H1 (cell line): ENCODE data around the gene HADHB. TPM values are rescaled to one million over a fixed set of nuclear protein-coding genes. Genes with fewer than 3 reads are reported as not detected.

Source experiments
- CTCF ChIA-PET: fragments of 300-600 bp; sonication (Branson Sonifier 250); formaldehyde crosslinking; loops from one replicate; lab custom pipeline; 2021; ENCODE audit not compliant: partially characterized antibody; lab: Charles Lee
- POLR2A ChIA-PET: fragments of 300-600 bp; sonication (Branson Sonifier 250); formaldehyde crosslinking; loops from one replicate; lab custom pipeline; 2021; ENCODE audit warnings: inconsistent platforms; ENCODE audit not compliant: partially characterized antibody; lab: Charles Lee
- DNase-seq, 2 experiments: peaks; one replicate each; pipeline versions ENCODE4 v3.0.0 to v3.0.0-alpha.2; 2010 to 2022; ENCODE audit warnings: low spot score in 2 of 2, low read depth in 1 of 2, mixed read lengths in 1 of 2
- FAIRE-seq: peaks from 2 replicates; lab custom pipeline; 2011; peaks lifted over from hg19 to GRCh38; lab: Jason Lieb, UNC
- H2AFZ ChIP-seq: 2 replicates; pipeline ENCODE4 v1.8.1; 2012; ENCODE audit warnings: low read length, inconsistent platforms
- H2AK5ac ChIP-seq: 2 replicates; pipeline ENCODE4 v1.6.1; 2013; ENCODE audit warnings: low read depth, low read length
- H2BK120ac ChIP-seq: replicated peaks from 2 replicates; pipeline ENCODE3; 2013; ENCODE audit warnings: low read depth, low read length, inconsistent platforms
- H2BK12ac ChIP-seq: 2 replicates; pipeline ENCODE4 v1.6.1; 2013; ENCODE audit warnings: low read depth, low read length
- H2BK15ac ChIP-seq: 2 replicates; pipeline ENCODE4 v1.6.1; 2013; ENCODE audit warnings: low read length
- H2BK20ac ChIP-seq: 2 replicates; pipeline ENCODE4 v1.6.1; 2013; ENCODE audit warnings: low read length
- H2BK5ac ChIP-seq: 2 replicates; pipeline ENCODE4 v1.6.1; 2013; ENCODE audit warnings: low read depth, low read length
- H3K14ac ChIP-seq: 2 replicates; pipeline ENCODE4 v1.6.1; 2013; ENCODE audit warnings: inconsistent platforms; ENCODE audit not compliant: insufficient read length
- H3K18ac ChIP-seq: 2 replicates; pipeline ENCODE4 v1.6.1; 2013; ENCODE audit warnings: low read length; ENCODE audit errors: extremely low read depth
- H3K23ac ChIP-seq: 2 replicates; pipeline ENCODE4 v1.6.1; 2013; ENCODE audit warnings: inconsistent platforms; ENCODE audit not compliant: insufficient read length
- H3K23me2 ChIP-seq: 2 replicates; pipeline ENCODE4 v1.6.1; 2013; ENCODE audit warnings: low read depth, low read length
- H3K27ac ChIP-seq: 2 replicates; pipeline ENCODE4 v1.6.1; 2011; ENCODE audit warnings: low read depth, low read length, inconsistent platforms
- H3K27me3 ChIP-seq, 4 experiments: replicated peaks in 1 of 4; 1 replicate in 1 of 4; 2 replicates in 3 of 4; pipeline versions ENCODE4 v1.6.1 to v1.8.1; 2011 to 2013; ENCODE audit warnings: low read length in 3 of 4, mild to moderate bottlenecking in 3 of 4, inconsistent platforms in 2 of 4, mixed read lengths in 2 of 4, moderate library complexity in 1 of 4; ENCODE audit not compliant: control insufficient read depth in 3 of 4, insufficient read depth in 3 of 4; ENCODE audit errors: extremely low read depth in 1 of 4
- H3K36me3 ChIP-seq, 4 experiments: 2 replicates each; pipeline versions ENCODE4 v1.6.1 to v1.8.1; 2011 to 2013; ENCODE audit warnings: mild to moderate bottlenecking in 4 of 4, low read length in 3 of 4, moderate library complexity in 2 of 4, control low read depth in 1 of 4, inconsistent platforms in 1 of 4; ENCODE audit not compliant: insufficient read depth in 4 of 4, control insufficient read depth in 2 of 4
- H3K4ac ChIP-seq: replicated peaks from 2 replicates; pipeline ENCODE3; 2013; ENCODE audit warnings: low read length, low read depth, mixed read lengths, inconsistent platforms; ENCODE audit not compliant: insufficient read length
- H3K4me1 ChIP-seq, 4 experiments: replicated peaks in 1 of 4; 1 replicate in 1 of 4; 2 replicates in 3 of 4; pipeline versions ENCODE4 v1.6.1 to v1.8.1; 2011 to 2013; ENCODE audit warnings: low read length in 3 of 4, inconsistent platforms in 2 of 4, mixed read lengths in 1 of 4; ENCODE audit not compliant: insufficient read depth in 4 of 4, control insufficient read depth in 3 of 4
- H3K4me2 ChIP-seq, 2 experiments: 2 replicates each; pipeline versions ENCODE4 v1.6.1 to v1.8.1; 2011 to 2013; ENCODE audit warnings: low read depth in 2 of 2, low read length in 2 of 2, control low read depth in 1 of 2, inconsistent platforms in 1 of 2, mild to moderate bottlenecking in 1 of 2; ENCODE audit not compliant: insufficient read depth in 1 of 2
- H3K4me3 ChIP-seq, 4 experiments: fragments of 200-600, 300-600 bp in 1 of 4; sonication (generic), shearing (Covaris generic), sonication (Bioruptor Twin) in 1 of 4; 2 replicates each; pipeline versions ENCODE4 v1.5.1 to v1.8.1; 2011 to 2016; ENCODE audit warnings: low read length in 4 of 4, low read depth in 3 of 4, control low read depth in 2 of 4, inconsistent platforms in 2 of 4, mild to moderate bottlenecking in 2 of 4, mixed read lengths in 1 of 4, moderate library complexity in 1 of 4; ENCODE audit not compliant: insufficient read depth in 2 of 4; ENCODE audit errors: extremely low read depth in 1 of 4
- H3K56ac ChIP-seq: replicated peaks from 2 replicates; pipeline ENCODE3; 2013; ENCODE audit warnings: low read depth, mild to moderate bottlenecking, mixed read lengths, low read length, inconsistent platforms; ENCODE audit not compliant: insufficient read length
- H3K79me1 ChIP-seq: 2 replicates; pipeline ENCODE4 v1.6.1; 2013; ENCODE audit warnings: low read depth, low read length, control low read depth
- H3K79me2 ChIP-seq, 2 experiments: 2 replicates each; pipeline versions ENCODE4 v1.6.1 to v1.8.1; 2012 to 2013; ENCODE audit warnings: low read length in 2 of 2, mild to moderate bottlenecking in 2 of 2, inconsistent platforms in 1 of 2; ENCODE audit not compliant: insufficient read depth in 2 of 2, control insufficient read depth in 1 of 2
- H3K9ac ChIP-seq, 4 experiments: replicated peaks in 1 of 4; 1 replicate in 1 of 4; 2 replicates in 3 of 4; pipeline versions ENCODE4 v1.6.1 to v1.8.1; 2011 to 2013; ENCODE audit warnings: low read depth in 3 of 4, low read length in 3 of 4, control low read depth in 2 of 4, mild to moderate bottlenecking in 2 of 4, moderate library complexity in 2 of 4, inconsistent platforms in 1 of 4; ENCODE audit errors: extremely low read depth in 1 of 4
- H3K9me3 ChIP-seq, 2 experiments: 2 replicates each; pipeline versions ENCODE4 v1.6.1 to v1.8.1; 2012 to 2013; ENCODE audit warnings: mild to moderate bottlenecking in 2 of 2, moderate library complexity in 2 of 2, control low read depth in 1 of 2, inconsistent platforms in 1 of 2, low read depth in 1 of 2, low read length in 1 of 2, mixed read lengths in 1 of 2; ENCODE audit not compliant: insufficient read depth in 2 of 2
- H4K20me1 ChIP-seq, 2 experiments: replicated peaks in 1 of 2; 2 replicates each; pipeline versions ENCODE3 to v1.8.1; 2011 to 2013; ENCODE audit warnings: inconsistent platforms in 2 of 2, low read length in 2 of 2, mild to moderate bottlenecking in 1 of 2; ENCODE audit not compliant: insufficient read depth in 2 of 2, control insufficient read depth in 1 of 2
- H4K5ac ChIP-seq: 2 replicates; pipeline ENCODE4 v1.6.1; 2013; ENCODE audit warnings: low read length, low read depth, mixed read lengths, inconsistent platforms; ENCODE audit not compliant: insufficient read length
- H4K8ac ChIP-seq: 2 replicates; pipeline ENCODE4 v1.8.0; 2013; ENCODE audit warnings: mild to moderate bottlenecking, moderate library complexity, low read length, inconsistent platforms; ENCODE audit not compliant: insufficient read depth; ENCODE audit errors: extremely low read depth
- H4K91ac ChIP-seq: replicated peaks from 2 replicates; pipeline ENCODE3; 2013; ENCODE audit warnings: low read length, mixed read lengths, inconsistent platforms; ENCODE audit not compliant: insufficient read length
- GABPA ChIP-seq: IDR thresholded peaks from 2 replicates; pipeline ENCODE4 v1.6.1; 2011; ENCODE audit warnings: mild to moderate bottlenecking, low read length, moderate library complexity, borderline replicate concordance; ENCODE audit not compliant: insufficient read depth
- RAD21 ChIP-seq, 2 experiments: IDR thresholded peaks in 1 of 2; conservative IDR thresholded peaks in 1 of 2; 2 replicates each; pipeline ENCODE4 v1.6.1; 2011; ENCODE audit warnings: low read depth in 2 of 2, low read length in 2 of 2, improper control_type of control experiment in 1 of 2, inconsistent platforms in 1 of 2, mild to moderate bottlenecking in 1 of 2, moderate library complexity in 1 of 2
- SP2 ChIP-seq: IDR thresholded peaks from 2 replicates; pipeline ENCODE4 v1.6.1; 2012; ENCODE audit warnings: mild to moderate bottlenecking, low read length, inconsistent platforms
- WGBS, 2 experiments: shearing (Covaris generic) in 1 of 2; methylation state at CpG; one replicate each; pipeline versions ENCODE4 v1.1.6 to v1.1.7; 2013 to 2015; ENCODE audit warnings: low lambda C conversion rate in 2 of 2, mixed read lengths in 2 of 2, inconsistent platforms in 1 of 2, low coverage in 1 of 2, missing lambda C conversion rate in 1 of 2; ENCODE audit not compliant: insufficient replicate concordance in 2 of 2, insufficient coverage in 1 of 2, insufficient read length in 1 of 2; ENCODE audit errors: extremely low coverage in 1 of 2, missing lambda C conversion rate in 1 of 2; 5-methylcytosine and 5-hydroxymethylcytosine counted together
- polyA plus RNA-seq, 7 experiments: library from polyadenylated mRNA; depleted of rRNA in 3 of 7; stranded (reverse) in 5 of 7; unstranded in 2 of 7; fragments of >200 nt in 5 of 7; fragments of 200-250 nt in 2 of 7; gene quantifications; 1 replicate in 5 of 7; 2 replicates in 1 of 7; 4 replicates in 1 of 7; pipeline versions ENCODE4 v1.2.1 to v1.2.3, GENCODE V29; 2011 to 2013; ENCODE audit warnings: missing spikeins in 2 of 7, mixed read lengths in 2 of 7
- total RNA-seq: library from RNA; stranded (reverse); fragmentation: NEBNext Ultra II Directional; extraction: Animal tissue kit (Norgen Biotek cat#: 25700); gene quantifications from 2 replicates; pipeline ENCODE4 v1.2.1, GENCODE V29; 2021

HADHB gene
- total and polyA plus RNA-seq, 2 of the 8 experiments (the other 6 are each of a cell fraction or from before 2014, with no cell fraction given) = 47.7 to 52.3 TPM

- Histone ChIP-seq H3K18ac (no peak overlapping the region), H2AK5ac (no peak overlapping the region), H3K23me2 (peaks cover under 1% of the 10 kb centered on the region; the same call in 1 of the 2 replicates), H2BK20ac (no peak overlapping the region), H2BK5ac (no peak overlapping the region), H4K5ac (no peak overlapping the region), H4K20me1 (peaks cover 0 to 2% of the 10 kb centered on the region in 2 experiments), H3K79me2 (peaks cover 0 to 36% of the 10 kb centered on the region in 2 experiments; a peak in 3 of 4 replicates), H3K4me2 (no peak overlapping the region), H3K4me1 (peaks cover 0 to 2% (median 0%) of the 10 kb centered on the region in 4 experiments; a peak in 1 of 7 replicates), H4K8ac (no peak overlapping the region), H3K9me3 (no peaks in the 10 kb centered on the region), H3K56ac (no peak overlapping the region), H2AFZ (no peak overlapping the region), H3K4me3 (no peak overlapping the region), H3K9ac (no peak overlapping the region), H2BK15ac (no peak overlapping the region), H2BK12ac (no peak overlapping the region), H2BK120ac (no peak overlapping the region), H3K27me3 (no peaks in the 10 kb centered on the region), H3K23ac (no peak overlapping the region), H3K79me1 (no peaks in the 10 kb centered on the region; the same call in 1 of the 2 replicates), H3K27ac (no peak overlapping the region), H3K36me3 (peaks cover 10 to 52% (median 34%) of the 10 kb centered on the region in 4 experiments), H4K91ac (no peak overlapping the region), H3K4ac (no peak overlapping the region), H3K14ac (no peak overlapping the region)
- ChIA-PET CTCF (interaction anchor here (0.6 to 1.1 kb wide), 4 partner anchors 35 to 1178 kb away, joined by 3 to 4 read pairs (median 4); no protein-coding TSS in a partner anchor), POLR2A (interaction anchor here (0.7 to 0.9 kb wide), 2 partner anchors 9 to 194 kb away, joined by 3 to 4 read pairs; no protein-coding TSS in a partner anchor)
- WGBS, 2 experiments = 100% methylated on average over 1 of the region's 1 CpG; no CpG with 5 or more reads in 1 of the 2 experiments
- FAIRE-seq (no peak), DNase-seq (no peak)
- no peak for TF ChIP-seq RAD21 (IDR thresholded peaks at IDR 0.05 in 1 of 2, conservative IDR thresholded peaks at IDR 0.05 in 1 of 2; ENCODE audit: low read depth in 2 of 2, low read length in 2 of 2)
- no peak for TF ChIP-seq SP2
- TF ChIP-seq GABPA = no peak
These were observed 6.9 kb upstream of the HADHB start for GRCh38 chr2:26237868-26238267.
